ENCODE results near the gene NAA40.

DNA sequence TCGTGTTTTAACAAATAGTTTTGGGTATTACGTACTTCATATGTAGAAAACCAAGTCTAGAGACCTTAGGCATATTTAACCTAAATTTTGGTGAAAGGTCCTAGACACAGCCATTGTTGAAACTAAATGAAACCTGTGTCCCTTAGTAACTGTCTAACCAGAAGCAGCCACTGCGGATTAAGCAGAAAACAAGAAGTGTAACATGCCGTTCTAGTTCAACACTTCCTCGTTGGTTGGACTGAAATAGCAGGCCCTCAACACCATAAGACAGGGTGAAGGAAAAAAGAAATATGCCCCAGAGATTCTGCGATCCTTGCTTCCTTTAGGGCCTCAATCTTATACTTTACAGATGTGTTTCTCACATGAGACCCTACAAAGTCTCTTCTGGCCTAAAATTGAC is 2.0 kb downstream of the NAA40 start:
- TF ChIP-seq, protein P1, sequence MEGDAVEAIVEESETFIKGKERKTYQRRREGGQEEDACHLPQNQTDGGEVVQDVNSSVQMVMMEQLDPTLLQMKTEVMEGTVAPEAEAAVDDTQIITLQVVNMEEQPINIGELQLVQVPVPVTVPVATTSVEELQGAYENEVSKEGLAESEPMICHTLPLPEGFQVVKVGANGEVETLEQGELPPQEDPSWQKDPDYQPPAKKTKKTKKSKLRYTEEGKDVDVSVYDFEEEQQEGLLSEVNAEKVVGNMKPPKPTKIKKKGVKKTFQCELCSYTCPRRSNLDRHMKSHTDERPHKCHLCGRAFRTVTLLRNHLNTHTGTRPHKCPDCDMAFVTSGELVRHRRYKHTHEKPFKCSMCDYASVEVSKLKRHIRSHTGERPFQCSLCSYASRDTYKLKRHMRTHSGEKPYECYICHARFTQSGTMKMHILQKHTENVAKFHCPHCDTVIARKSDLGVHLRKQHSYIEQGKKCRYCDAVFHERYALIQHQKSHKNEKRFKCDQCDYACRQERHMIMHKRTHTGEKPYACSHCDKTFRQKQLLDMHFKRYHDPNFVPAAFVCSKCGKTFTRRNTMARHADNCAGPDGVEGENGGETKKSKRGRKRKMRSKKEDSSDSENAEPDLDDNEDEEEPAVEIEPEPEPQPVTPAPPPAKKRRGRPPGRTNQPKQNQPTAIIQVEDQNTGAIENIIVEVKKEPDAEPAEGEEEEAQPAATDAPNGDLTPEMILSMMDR (IDR thresholded peaks at IDR 0.05), result no peak
- no peak for TF ChIP-seq POLR2AphosphoS5 (IDR thresholded peaks at IDR 0.05)
